Vagina (tissue), 2 donors: Measurements from ENCODE around the gene TWF1. TPM values are rescaled to one million over a fixed set of nuclear protein-coding genes. Genes with fewer than 3 reads are reported as not detected.

Experiments used
- DNase-seq, 2 donors: peaks; one replicate each; pipeline ENCODE4 v3.0.0-alpha.2; 2017; ENCODE audit errors: extremely low spot score in 2 of 2
- H3K27ac ChIP-seq: fragments of 200-600 bp; sonication (generic); one replicate; pipeline ENCODE4 v1.5.1; 2019
- H3K27me3 ChIP-seq: fragments of 200-600 bp; sonication (generic); one replicate; pipeline ENCODE4 v1.5.1; 2019
- H3K36me3 ChIP-seq, 2 donors: fragments of 200-600 bp; sonication (generic); one replicate each; pipeline ENCODE4 v1.5.1; 2017 to 2019
- H3K4me1 ChIP-seq: fragments of 200-600 bp; sonication (generic); one replicate; pipeline ENCODE4 v1.5.1; 2019
- H3K4me3 ChIP-seq, 2 donors: fragments of 200-600 bp; sonication (generic); 1 replicate in 1 of 2; 2 replicates in 1 of 2; pipeline ENCODE4 v1.5.1; 2016 to 2019
- H3K9me3 ChIP-seq: fragments of 200-600 bp; sonication (generic); one replicate; pipeline ENCODE4 v1.5.1; 2019
- CTCF ChIP-seq, 3 experiments: fragments of 450-650 bp in 2 of 3; fragments of 200-600 bp in 1 of 3; sonication (generic) in 1 of 3; IDR thresholded peaks; one replicate each; pipeline ENCODE4 v1.5.1; 2017 to 2019; ENCODE audit warnings: antibody characterized with exemption in 3 of 3, mild to moderate bottlenecking in 2 of 3, moderate library complexity in 2 of 3
- POLR2A ChIP-seq, 2 donors: fragments of 450-650 bp; IDR thresholded peaks; one replicate each; pipeline ENCODE4 v1.6.1; 2017; ENCODE audit warnings: antibody characterized with exemption in 2 of 2, mild to moderate bottlenecking in 2 of 2, moderate library complexity in 2 of 2
- POLR2AphosphoS5 ChIP-seq, 2 donors: sonication (generic); formaldehyde crosslinking; IDR thresholded peaks; one replicate each; pipeline ENCODE4 v1.9.0; 2017; ENCODE audit warnings: antibody characterized with exemption in 2 of 2, mild to moderate bottlenecking in 2 of 2, low read depth in 1 of 2; ENCODE audit not compliant: insufficient read depth in 1 of 2
- intact Hi-C: fragments of 100-400 bp; cut with DNase I; formaldehyde crosslinking; loops from one replicate; pipeline ENCODE4 v1.15.1; 2023
- total RNA-seq: library from RNA; depleted of rRNA; stranded (reverse); fragments of >200 nt; gene quantifications from one replicate; pipeline ENCODE4 v1.2.3, GENCODE V29; 2016

Gene TWF1
- total RNA-seq, 1 donor from 2014 or later: 71.0 TPM

DNA sequence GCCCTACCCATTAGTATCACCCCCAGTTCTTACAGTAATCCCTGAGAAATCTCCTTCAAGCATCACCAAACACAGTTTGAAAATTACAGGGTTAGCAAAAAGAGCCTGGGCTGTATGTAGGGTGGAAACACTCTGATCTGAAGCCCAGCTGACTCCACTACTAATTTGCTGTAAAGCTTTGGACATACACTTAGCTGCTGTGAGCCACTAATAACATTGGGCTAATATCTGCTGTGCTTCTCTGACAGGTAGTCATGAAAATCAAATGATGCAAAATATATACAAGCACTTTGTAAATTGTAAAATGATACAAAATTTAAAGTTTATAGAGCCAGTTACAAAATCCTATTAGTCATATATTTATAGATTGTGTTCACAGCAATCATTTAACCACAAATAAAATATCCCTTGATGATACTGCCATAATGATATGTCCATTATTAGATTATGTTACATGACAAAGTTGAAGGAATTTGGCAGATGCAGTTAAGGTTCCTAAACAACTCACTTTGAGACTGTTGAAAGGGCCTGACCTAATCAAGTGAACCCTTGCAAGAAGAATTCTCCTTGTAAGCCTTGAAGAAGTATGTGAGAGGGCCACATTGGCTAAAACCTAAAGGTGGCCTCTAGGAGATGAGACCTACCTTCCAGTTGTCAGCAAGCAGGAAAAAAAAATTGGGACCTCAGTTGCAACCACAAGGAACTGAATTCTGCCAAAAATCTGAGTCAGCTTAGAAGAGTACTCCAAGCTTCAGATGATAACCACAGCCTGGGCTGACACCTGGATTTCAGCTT is 19.0 kb downstream of the TWF1 start:
- H3K27me3 ChIP-seq: no peaks in the 10 kb centered on the region
- DNase-seq: no peak
- intact Hi-C loops: no loop called here
- no peaks in the 10 kb centered on the region for H3K4me1 ChIP-seq
- H3K9me3 ChIP-seq: no peaks in the 10 kb centered on the region
- TF ChIP-seq CTCF (IDR thresholded peaks at IDR 0.05) (no peak), POLR2AphosphoS5 (IDR thresholded peaks at IDR 0.05; ENCODE audit: insufficient read depth in 1 of 2, low read depth in 1 of 2) (no peak), POLR2A (IDR thresholded peaks at IDR 0.05) (no peak)
- no peak overlapping the region for H3K27ac ChIP-seq
- H3K4me3 ChIP-seq: no peak overlapping the region
- H3K36me3 ChIP-seq: peaks cover 0 to 46% of the 10 kb centered on the region in 2 donors

DNA sequence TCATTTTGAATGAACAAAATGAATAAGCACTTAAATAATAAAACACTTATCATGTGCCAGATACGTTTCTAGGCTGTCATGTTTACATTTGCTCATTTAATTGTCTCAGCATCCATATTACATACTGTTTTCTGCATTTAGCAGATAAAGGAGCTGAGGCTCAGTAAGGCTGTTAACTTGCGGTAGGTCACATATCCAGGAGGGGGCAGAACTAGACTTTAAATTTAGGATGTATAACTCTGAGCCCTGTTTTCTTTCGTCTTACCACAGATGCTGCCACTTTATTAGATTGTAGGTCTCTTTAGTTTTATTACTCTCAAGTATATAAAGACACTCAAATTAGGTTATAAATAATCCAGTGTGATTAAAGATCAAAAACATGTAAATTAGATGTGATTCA is 29.6 kb downstream of the TWF1 start:
- Histone ChIP-seq H3K9me3 (no peaks in the 10 kb centered on the region), H3K4me1 (no peaks in the 10 kb centered on the region), H3K27ac (no peak overlapping the region), H3K27me3 (no peaks in the 10 kb centered on the region), H3K36me3 (peaks cover 0 to 57% of the 10 kb centered on the region in 2 donors), H3K4me3 (no peak overlapping the region)
- intact Hi-C loops: no loop called here
- TF ChIP-seq POLR2A (IDR thresholded peaks at IDR 0.05) (no peak), POLR2AphosphoS5 (IDR thresholded peaks at IDR 0.05; ENCODE audit: insufficient read depth in 1 of 2, low read depth in 1 of 2) (no peak), CTCF (IDR thresholded peaks at IDR 0.05) (no peak)
- DNase-seq: no peak

- Histone ChIP-seq H3K27ac (no peak overlapping the region), H3K27me3 (no peaks in the 10 kb centered on the region), H3K4me1 (no peaks in the 10 kb centered on the region), H3K4me3 (no peak overlapping the region), H3K9me3 (no peaks in the 10 kb centered on the region), H3K36me3 (peaks cover 0 to 16% of the 10 kb centered on the region in 2 donors)
- intact Hi-C loops: no loop called here
- TF ChIP-seq POLR2A (IDR thresholded peaks at IDR 0.05) (no peak), CTCF (IDR thresholded peaks at IDR 0.05) (no peak), POLR2AphosphoS5 (IDR thresholded peaks at IDR 0.05; ENCODE audit: insufficient read depth in 1 of 2, low read depth in 1 of 2) (no peak)
- DNase-seq: no peak
Measured at GRCh38 chr12:43766291-43766690, 39.8 kb downstream of the TWF1 start.

DNA sequence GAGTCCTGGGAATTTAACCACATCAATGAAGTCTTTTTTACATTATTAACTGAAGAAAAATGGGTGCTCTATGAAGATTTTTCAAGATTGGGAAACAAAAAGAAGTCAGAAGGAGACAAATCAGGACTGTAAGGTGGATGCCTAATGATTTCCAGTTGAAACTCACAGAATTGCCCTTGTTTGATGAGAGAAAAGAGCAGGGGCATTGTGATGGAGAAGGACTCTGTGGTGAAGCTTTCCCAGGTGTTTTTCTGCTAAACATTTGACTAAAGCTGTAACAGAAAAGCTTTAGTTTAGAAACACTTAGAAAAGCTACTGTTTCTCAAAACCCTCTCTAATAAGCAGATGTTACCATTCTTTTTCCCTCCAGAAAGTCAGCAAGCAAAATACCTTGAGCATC is 41.6 kb downstream of the TWF1 start:
- H3K27ac ChIP-seq: no peak overlapping the region
- H3K36me3 ChIP-seq: peaks cover 0 to under 1% of the 10 kb centered on the region in 2 donors
- no peak for DNase-seq
- H3K9me3 ChIP-seq: no peaks in the 10 kb centered on the region
- H3K4me3 ChIP-seq: no peak overlapping the region
- TF ChIP-seq POLR2AphosphoS5 (IDR thresholded peaks at IDR 0.05; ENCODE audit: insufficient read depth in 1 of 2, low read depth in 1 of 2) (no peak), CTCF (IDR thresholded peaks at IDR 0.05) (no peak), POLR2A (IDR thresholded peaks at IDR 0.05) (no peak)
- peaks cover 15% of the 10 kb centered on the region for H3K4me1 ChIP-seq
- no peaks in the 10 kb centered on the region for H3K27me3 ChIP-seq
- intact Hi-C loops: no loop called here

- H3K4me1 ChIP-seq: peaks cover 17% of the 10 kb centered on the region
- no peaks in the 10 kb centered on the region for H3K9me3 ChIP-seq
- TF ChIP-seq POLR2A (IDR thresholded peaks at IDR 0.05): no peak
- TF ChIP-seq POLR2AphosphoS5 (IDR thresholded peaks at IDR 0.05; ENCODE audit: insufficient read depth in 1 of 2, low read depth in 1 of 2): no peak
- TF ChIP-seq CTCF (IDR thresholded peaks at IDR 0.05): no peak
- no peaks in the 10 kb centered on the region for H3K36me3 ChIP-seq
- no peak for DNase-seq
- no peaks in the 10 kb centered on the region for H3K27me3 ChIP-seq
- H3K27ac ChIP-seq: no peak overlapping the region
- intact Hi-C loops: no loop called here
- H3K4me3 ChIP-seq: no peak overlapping the region
Measured at GRCh38 chr12:43763769-43764168, 42.3 kb downstream of the TWF1 start.
